WTC11 (cell line): ENCODE measurements around the gene TTLL4. TPM values are rescaled to one million over a fixed set of nuclear protein-coding genes. Genes with fewer than 3 reads are reported as not detected.

Source experiments
- ATAC-seq: fragments of 200-7000 bp; cut with Tn5 transposase; 2 replicates; pipeline ENCODE4 v1.10.0; 2021; ENCODE audit warnings: mild to moderate bottlenecking, moderate library complexity
- CTCF ChIA-PET: fragments of 300-600 bp; sonication (Branson Sonifier 250); formaldehyde crosslinking; loops from one replicate; lab custom pipeline; 2021; ENCODE audit warnings: antibody characterized with exemption; lab: Charles Lee
- POLR2A ChIA-PET: fragments of 350-600 bp; sonication (Branson Sonifier 250); formaldehyde crosslinking; loops from one replicate; lab custom pipeline; 2021; ENCODE audit warnings: antibody characterized with exemption; lab: Charles Lee
- DNase-seq: peaks from one replicate; pipeline ENCODE4 v3.0.0; 2021; ENCODE audit warnings: low spot score
- H3K27ac Mint-ChIP-seq: 2 replicates; pipeline ENCODE4 v1.8.0; 2021; ENCODE audit warnings: mixed read lengths
- H3K27me3 Mint-ChIP-seq: 2 replicates; pipeline ENCODE4 v1.8.0; 2021; ENCODE audit warnings: low read depth, mild to moderate bottlenecking, moderate library complexity, mixed read lengths
- H3K36me3 Mint-ChIP-seq: 2 replicates; pipeline ENCODE4 v1.8.0; 2021; ENCODE audit warnings: mixed read lengths
- H3K4me1 Mint-ChIP-seq: 2 replicates; pipeline ENCODE4 v1.8.0; 2022; ENCODE audit warnings: mixed read lengths
- H3K4me3 Mint-ChIP-seq: 2 replicates; pipeline ENCODE4 v1.8.0; 2021; ENCODE audit warnings: mild to moderate bottlenecking, moderate library complexity, mixed read lengths
- H3K9me3 Mint-ChIP-seq: 2 replicates; pipeline ENCODE4 v1.8.0; 2021; ENCODE audit warnings: mixed read lengths
- AFF4 ChIP-seq: sonication (generic); formaldehyde crosslinking; IDR thresholded peaks from 2 replicates; pipeline ENCODE4 v1.8.1; 2023; ENCODE audit warnings: mild to moderate bottlenecking, missing genetic modification reagents, borderline replicate concordance
- ATF6 ChIP-seq: sonication (generic); formaldehyde crosslinking; IDR thresholded peaks from 2 replicates; pipeline ENCODE4 v1.8.1; 2023; ENCODE audit warnings: mild to moderate bottlenecking, missing genetic modification reagents
- GABPB1 ChIP-seq: sonication (generic); formaldehyde crosslinking; IDR thresholded peaks from 2 replicates; pipeline ENCODE4 v1.8.1; 2023; ENCODE audit warnings: mild to moderate bottlenecking, missing genetic modification reagents
- IRF2 ChIP-seq: sonication (generic); formaldehyde crosslinking; IDR thresholded peaks from 2 replicates; pipeline ENCODE4 v1.8.0; 2022; ENCODE audit warnings: low read depth, missing genetic modification reagents, borderline replicate concordance
- NFE2L1 ChIP-seq: sonication (generic); formaldehyde crosslinking; IDR thresholded peaks from 2 replicates; pipeline ENCODE4 v1.8.1; 2023; ENCODE audit warnings: missing genetic modification reagents
- NR1H2 ChIP-seq: sonication (generic); formaldehyde crosslinking; IDR thresholded peaks from 2 replicates; pipeline ENCODE4 v1.9.0; 2021; ENCODE audit warnings: mild to moderate bottlenecking, moderate library complexity, missing genetic modification reagents
- TCF7 ChIP-seq: sonication (generic); formaldehyde crosslinking; IDR thresholded peaks from 2 replicates; pipeline ENCODE4 v1.8.0; 2022; ENCODE audit warnings: mild to moderate bottlenecking, low read depth, missing genetic modification reagents, moderate library complexity
- ZNF121 ChIP-seq: sonication (generic); formaldehyde crosslinking; IDR thresholded peaks from 2 replicates; pipeline ENCODE4 v1.8.0; 2023; ENCODE audit warnings: missing genetic modification reagents
- ZNF396 ChIP-seq: fragments of 250-450 bp; sonication (Bioruptor Pico); IDR thresholded peaks from 2 replicates; pipeline ENCODE4 v1.8.0; 2021; ENCODE audit warnings: mild to moderate bottlenecking, moderate library complexity, borderline replicate concordance
- ZNF512 ChIP-seq: sonication (generic); formaldehyde crosslinking; IDR thresholded peaks from 2 replicates; pipeline ENCODE4 v1.8.1; 2022; ENCODE audit warnings: missing genetic modification reagents, borderline replicate concordance
- ZNF532 ChIP-seq: fragments of 250-450 bp; sonication (Bioruptor Pico); IDR thresholded peaks from 2 replicates; pipeline ENCODE4 v1.9.0; 2021; ENCODE audit warnings: mild to moderate bottlenecking, borderline replicate concordance
- total RNA-seq: library from RNA; stranded (reverse); gene quantifications from 3 replicates; pipeline ENCODE4 v1.2.3, GENCODE V29; 2021
- TF ChIP-seq, protein P1 (sequence below): sonication (generic); formaldehyde crosslinking; IDR thresholded peaks from 2 replicates; pipeline ENCODE4 v1.8.1; 2023; ENCODE audit warnings: mild to moderate bottlenecking, missing genetic modification reagents

The TTLL4 gene
- total RNA-seq, 1 experiment from 2014 or later = 87.4 TPM

DNA sequence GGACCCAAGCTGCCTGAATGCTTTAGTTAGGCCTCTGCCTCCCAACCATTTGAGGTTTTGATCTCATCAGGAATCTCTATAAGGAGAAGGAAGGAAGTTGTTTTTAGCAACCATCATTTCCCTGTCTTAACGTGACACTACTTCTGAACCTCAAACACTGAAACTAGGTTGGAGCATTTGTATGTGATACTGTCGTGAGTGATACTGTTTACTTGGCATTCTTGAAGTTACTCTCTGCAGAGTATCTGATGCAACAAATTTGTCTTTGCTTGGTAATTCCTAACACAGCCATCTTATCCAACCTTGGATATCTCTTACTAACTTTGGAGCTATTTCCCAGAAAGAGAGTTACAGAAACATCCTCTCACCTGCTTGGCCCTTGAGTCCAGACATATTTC lies 22.1 kb downstream of the TTLL4 start:
- Mint-ChIP-seq H3K4me3 (no peak overlapping the region), H3K36me3 (peaks cover 17% of the 10 kb centered on the region), H3K27me3 (no peaks in the 10 kb centered on the region), H3K4me1 (peaks cover 27% of the 10 kb centered on the region), H3K9me3 (peaks cover 2% of the 10 kb centered on the region), H3K27ac (peak overlapping the region; percentile 78)
- ChIA-PET POLR2A (interaction anchor here (0.6 kb wide), 1 partner anchor 15 kb away, joined by 8 read pairs; no protein-coding TSS in a partner anchor), CTCF (interaction anchor here (2.5 kb wide), 1 partner anchor 115 kb away, joined by 16 read pairs; no protein-coding TSS in a partner anchor)
- no peak for DNase-seq
- ATAC-seq = no peak
- TF ChIP-seq NR1H2 (CRISPR knock-in tag) (no peak), GABPB1 (peak; percentile 73)

DNA sequence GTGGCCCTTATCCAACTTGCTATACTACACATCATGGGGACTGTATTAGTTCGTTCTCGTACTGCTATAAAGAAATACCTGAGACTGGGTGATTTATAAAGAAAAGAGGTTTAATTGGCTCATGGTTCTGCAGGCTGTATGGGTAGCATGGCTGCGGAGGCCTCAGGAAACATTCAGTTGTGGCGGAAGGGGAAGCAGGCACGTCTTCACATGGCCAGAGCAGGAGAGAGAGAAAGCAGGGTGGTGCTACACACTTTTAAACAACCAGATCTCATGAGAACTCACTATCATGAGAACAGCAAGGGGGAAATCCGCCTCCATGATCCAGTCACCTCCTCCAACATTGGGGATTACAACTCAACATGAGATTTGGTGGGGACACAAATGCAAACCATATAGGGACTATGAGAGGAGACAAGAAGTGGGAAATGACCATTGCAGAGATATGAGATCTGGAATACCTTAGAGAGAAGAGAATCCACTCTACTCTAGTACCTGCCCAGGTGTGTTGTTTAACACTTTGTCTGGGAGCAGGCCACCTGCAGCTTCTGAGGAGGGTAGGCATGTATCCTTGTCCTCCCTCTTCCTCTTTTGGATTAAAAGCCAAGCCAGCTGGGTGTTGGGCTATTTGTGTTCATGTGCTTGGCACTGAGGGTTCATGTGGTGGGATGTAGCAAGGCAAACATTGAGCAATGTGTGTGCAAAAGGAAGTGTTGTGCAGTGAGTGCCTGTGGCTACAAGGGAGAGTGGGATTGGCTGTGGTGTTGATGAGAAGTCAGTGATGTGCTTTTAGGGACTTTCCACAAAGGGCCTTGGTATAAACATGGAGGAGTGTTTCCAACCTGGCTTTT lies 22.8 kb downstream of the TTLL4 start:
- no peak for DNase-seq
- CTCF ChIA-PET = no interaction called here
- no peaks in the 10 kb centered on the region for H3K27me3 Mint-ChIP-seq
- H3K9me3 Mint-ChIP-seq = no peaks in the 10 kb centered on the region
- peaks cover 27% of the 10 kb centered on the region for H3K4me1 Mint-ChIP-seq
- TF ChIP-seq GABPB1 (peak; percentile 95), NFE2L1 (no peak), ZNF532 (CRISPR knock-in tag) (no peak)
- no peak overlapping the region for H3K4me3 Mint-ChIP-seq
- peaks cover 19% of the 10 kb centered on the region for H3K36me3 Mint-ChIP-seq
- ATAC-seq = no peak; the same call in 1 of the 2 replicates
- H3K27ac Mint-ChIP-seq = peak overlapping the region; percentile 78
- POLR2A ChIA-PET = no interaction called here

DNA sequence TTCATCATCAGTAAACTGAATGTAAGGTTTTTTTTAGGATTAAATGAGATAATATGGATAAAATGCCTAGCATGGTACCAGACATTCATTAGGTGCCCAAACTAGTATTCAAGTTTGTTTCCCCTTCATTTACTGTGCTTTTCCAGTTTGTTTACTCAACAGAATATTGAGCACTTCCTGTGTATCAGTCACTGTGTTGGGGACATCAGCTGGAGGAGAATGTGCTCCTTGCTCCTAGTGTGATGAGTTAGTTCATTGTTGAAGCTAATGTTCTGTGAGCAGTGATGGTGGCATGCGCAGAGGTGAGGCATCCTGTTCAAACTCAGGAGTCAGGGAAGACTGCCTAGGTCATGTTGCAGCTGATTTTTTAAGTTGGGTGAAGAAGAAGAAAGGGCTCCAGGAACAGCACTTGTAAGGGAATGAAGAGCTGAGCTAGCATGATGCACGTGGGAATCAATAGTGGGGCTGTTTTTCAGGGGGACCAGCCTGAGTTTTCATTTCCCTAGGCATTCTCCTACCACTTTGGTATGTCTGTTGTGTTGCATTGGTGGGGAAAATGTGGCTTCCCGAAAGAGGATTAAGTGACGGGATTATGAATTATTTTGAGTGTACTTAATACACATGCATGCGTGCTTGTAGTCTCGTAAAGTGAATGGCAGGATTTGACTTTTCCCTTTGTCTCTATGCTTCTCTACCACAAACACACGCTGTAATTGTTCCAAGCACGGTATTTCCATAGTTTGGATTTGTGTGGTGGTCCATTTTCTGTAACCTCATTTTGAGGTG lies 23.7 kb downstream of the TTLL4 start:
- Mint-ChIP-seq H3K9me3 (no peaks in the 10 kb centered on the region), H3K27ac (peak overlapping the region; percentile 94), H3K27me3 (no peaks in the 10 kb centered on the region), H3K4me1 (peaks cover 27% of the 10 kb centered on the region), H3K4me3 (no peak overlapping the region), H3K36me3 (peaks cover 19% of the 10 kb centered on the region)
- ChIA-PET CTCF (no interaction called here), POLR2A (no interaction called here)
- no peak for ATAC-seq
- no peak for DNase-seq
- TF ChIP-seq ZNF396 = no peak
- no peak for TF ChIP-seq AFF4 (CRISPR knock-in tag)
- no peak for TF ChIP-seq ZNF512 (CRISPR knock-in tag)
- TF ChIP-seq ATF6 = no peak
- TF ChIP-seq TCF7 = no peak
- no peak for TF ChIP-seq ZNF121 (CRISPR knock-in tag)
- TF ChIP-seq IRF2 (CRISPR knock-in tag) = no peak
- TF ChIP-seq, protein P1, sequence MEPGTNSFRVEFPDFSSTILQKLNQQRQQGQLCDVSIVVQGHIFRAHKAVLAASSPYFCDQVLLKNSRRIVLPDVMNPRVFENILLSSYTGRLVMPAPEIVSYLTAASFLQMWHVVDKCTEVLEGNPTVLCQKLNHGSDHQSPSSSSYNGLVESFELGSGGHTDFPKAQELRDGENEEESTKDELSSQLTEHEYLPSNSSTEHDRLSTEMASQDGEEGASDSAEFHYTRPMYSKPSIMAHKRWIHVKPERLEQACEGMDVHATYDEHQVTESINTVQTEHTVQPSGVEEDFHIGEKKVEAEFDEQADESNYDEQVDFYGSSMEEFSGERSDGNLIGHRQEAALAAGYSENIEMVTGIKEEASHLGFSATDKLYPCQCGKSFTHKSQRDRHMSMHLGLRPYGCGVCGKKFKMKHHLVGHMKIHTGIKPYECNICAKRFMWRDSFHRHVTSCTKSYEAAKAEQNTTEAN (CRISPR knock-in tag) = no peak
